HG02840 (cell line): ENCODE results near the gene IL17RA.

Experiments used
- ATAC-seq: cut with Tn5 transposase; IDR thresholded peaks from one replicate; pipeline ENCODE4 v1.9.1; 2021; ENCODE audit warnings: mild to moderate bottlenecking, moderate library complexity, moderate number of reproducible peaks; ENCODE audit not compliant: unreplicated experiment, low FRiP score

Gene IL17RA

GRCh38 chr22:17083255-17083654 lies 1.5 kb upstream of the IL17RA start:
- no peak for ATAC-seq

- no peak for ATAC-seq
Measured at GRCh38 chr22:17083811-17084441, 874 bp upstream of the IL17RA start.

- peak; percentile 1 for ATAC-seq
Measured at GRCh38 chr22:17085277-17086181, 729 bp downstream of the IL17RA start.

- no peak for ATAC-seq
Measured at GRCh38 chr22:17086296-17086695, 1.5 kb downstream of the IL17RA start.

- no peak for ATAC-seq
Measured at GRCh38 chr22:17086788-17087497, 2.1 kb downstream of the IL17RA start.

GRCh38 chr22:17087498-17088131 lies 2.8 kb downstream of the IL17RA start:
- ATAC-seq = no peak

GRCh38 chr22:17090550-17090949 lies 5.8 kb downstream of the IL17RA start:
- no peak for ATAC-seq

- ATAC-seq = no peak
Measured at GRCh38 chr22:17091851-17092250, 7.1 kb downstream of the IL17RA start.

GRCh38 chr22:17093081-17093480 lies 8.3 kb downstream of the IL17RA start:
- no peak for ATAC-seq

- no peak for ATAC-seq
Measured at GRCh38 chr22:17095538-17095937, 10.7 kb downstream of the IL17RA start.

- no peak for ATAC-seq
Measured at GRCh38 chr22:17096071-17096470, 11.3 kb downstream of the IL17RA start.

GRCh38 chr22:17097062-17097461 lies 12.3 kb downstream of the IL17RA start:
- no peak for ATAC-seq

GRCh38 chr22:17097701-17098100 lies 12.9 kb downstream of the IL17RA start:
- ATAC-seq = no peak

- no peak for ATAC-seq
Measured at GRCh38 chr22:17098379-17098819, 13.6 kb downstream of the IL17RA start.

GRCh38 chr22:17100621-17101020 lies 15.8 kb downstream of the IL17RA start:
- no peak for ATAC-seq

GRCh38 chr22:17101475-17102296 lies 16.9 kb downstream of the IL17RA start:
- ATAC-seq = no peak

GRCh38 chr22:17102297-17102667 lies 17.5 kb downstream of the IL17RA start:
- no peak for ATAC-seq

- no peak for ATAC-seq
Measured at GRCh38 chr22:17103351-17103750, 18.6 kb downstream of the IL17RA start.

GRCh38 chr22:17104336-17104935 lies 19.6 kb downstream of the IL17RA start:
- ATAC-seq = no peak
